HEK293 (cell line): Measurements from ENCODE around the gene THYN1.

Source experiments
- CTCF ChIA-PET: fragments of 350-600 bp; formaldehyde crosslinking; extraction: SDS; loops from one replicate; lab custom pipeline; 2021; ENCODE audit warnings: antibody characterized with exemption; lab: Yijun Ruan, JAX
- POLR2A ChIA-PET: fragments of 300-600 bp; formaldehyde crosslinking; extraction: SDS; loops from one replicate; lab custom pipeline; 2020; ENCODE audit warnings: antibody characterized with exemption, inconsistent platforms; lab: Yijun Ruan, JAX
- H3K27ac ChIP-seq: fragments of 200-500 bp; sonication (Bioruptor generic); 2 replicates; pipeline ENCODE4 v1.5.1; 2014; ENCODE audit warnings: low read depth, low read length, control low read depth, inconsistent platforms; ENCODE audit errors: extremely low read depth
- H3K36me3 ChIP-seq, 2 experiments: fragments of 200-500 bp in 1 of 2; sonication (Bioruptor generic) in 1 of 2; 1 replicate in 1 of 2; 2 replicates in 1 of 2; pipeline ENCODE4 v1.5.1; 2014 to 2017; ENCODE audit warnings: inconsistent platforms in 2 of 2, low read length in 2 of 2; ENCODE audit not compliant: control insufficient read depth in 2 of 2, insufficient read depth in 1 of 2
- H3K4me1 ChIP-seq: fragments of 200-500 bp; sonication (Bioruptor generic); 2 replicates; pipeline ENCODE4 v1.5.1; 2014; ENCODE audit warnings: mild to moderate bottlenecking, low read length, inconsistent platforms; ENCODE audit not compliant: control insufficient read depth, insufficient read depth
- H3K4me3 ChIP-seq: 2 replicates; pipeline ENCODE4 v1.5.1; 2011; ENCODE audit warnings: low read depth, mild to moderate bottlenecking, control low read depth, low read length, moderate library complexity
- H3K9me3 ChIP-seq: fragments of 200-500 bp; sonication (Bioruptor generic); 2 replicates; pipeline ENCODE4 v1.5.1; 2014; ENCODE audit warnings: low read depth, low read length, inconsistent platforms; ENCODE audit not compliant: control insufficient read depth, insufficient read depth
- AEBP2 ChIP-seq: fragments of 450-650 bp; formaldehyde crosslinking; IDR thresholded peaks from 2 replicates; pipeline ENCODE4 v1.5.1; 2016; ENCODE audit warnings: missing biosample characterization, missing genetic modification characterization, borderline replicate concordance
- CTCF ChIP-seq: fragments of 450-650 bp; formaldehyde crosslinking; IDR thresholded peaks from 2 replicates; pipeline ENCODE4 v1.5.1; 2016; ENCODE audit warnings: missing biosample characterization, missing genetic modification characterization
- EGR2 ChIP-seq: fragments of 450-650 bp; formaldehyde crosslinking; IDR thresholded peaks from 2 replicates; pipeline ENCODE4 v1.5.1; 2016; ENCODE audit warnings: low read depth, missing biosample characterization, missing genetic modification characterization
- HOXD13 ChIP-seq: sonication (generic); formaldehyde crosslinking; IDR thresholded peaks from 2 replicates; pipeline ENCODE4 v1.8.0; 2022; ENCODE audit warnings: missing genetic modification reagents, borderline replicate concordance
- MYNN ChIP-seq: fragments of 450-650 bp; formaldehyde crosslinking; IDR thresholded peaks from 2 replicates; pipeline ENCODE4 v1.5.1; 2016; ENCODE audit warnings: missing biosample characterization, missing genetic modification characterization, borderline replicate concordance
- MZF1 ChIP-seq: fragments of 450-650 bp; formaldehyde crosslinking; IDR thresholded peaks from 2 replicates; pipeline ENCODE4 v1.5.1; 2017; ENCODE audit warnings: missing biosample characterization, missing genetic modification characterization, borderline replicate concordance
- SP7 ChIP-seq: fragments of 450-650 bp; formaldehyde crosslinking; IDR thresholded peaks from 2 replicates; pipeline ENCODE4 v1.5.1; 2016; ENCODE audit warnings: missing biosample characterization, missing genetic modification characterization
- ZBTB20 ChIP-seq: fragments of 450-650 bp; formaldehyde crosslinking; IDR thresholded peaks from 2 replicates; pipeline ENCODE4 v1.5.1; 2016; ENCODE audit warnings: missing biosample characterization, missing genetic modification characterization
- ZBTB49 ChIP-seq: fragments of 450-650 bp; formaldehyde crosslinking; IDR thresholded peaks from 2 replicates; pipeline ENCODE4 v1.5.1; 2016; ENCODE audit warnings: missing biosample characterization, missing genetic modification characterization, low read depth
- ZFP3 ChIP-seq: fragments of 450-650 bp; formaldehyde crosslinking; IDR thresholded peaks from 2 replicates; pipeline ENCODE4 v1.5.1; 2016; ENCODE audit warnings: low read depth, missing biosample characterization, missing genetic modification characterization
- ZFP69B ChIP-seq: fragments of 450-650 bp; formaldehyde crosslinking; IDR thresholded peaks from 2 replicates; pipeline ENCODE4 v1.5.1; 2016; ENCODE audit warnings: missing biosample characterization, missing genetic modification characterization
- ZNF184 ChIP-seq: fragments of 450-650 bp; IDR thresholded peaks from 2 replicates; pipeline ENCODE4 v1.5.1; 2018; ENCODE audit warnings: missing biosample characterization, mild to moderate bottlenecking, missing genetic modification characterization
- ZNF223 ChIP-seq: fragments of 450-650 bp; formaldehyde crosslinking; IDR thresholded peaks from 2 replicates; pipeline ENCODE4 v1.5.1; 2016; ENCODE audit warnings: missing biosample characterization, missing genetic modification characterization
- ZNF394 ChIP-seq: fragments of 450-650 bp; formaldehyde crosslinking; IDR thresholded peaks from 2 replicates; pipeline ENCODE4 v1.5.1; 2016; ENCODE audit warnings: missing biosample characterization, missing genetic modification characterization, mild to moderate bottlenecking, moderate library complexity, borderline replicate concordance
- ZNF501 ChIP-seq: fragments of 450-650 bp; formaldehyde crosslinking; IDR thresholded peaks from 2 replicates; pipeline ENCODE4 v1.5.1; 2016; ENCODE audit warnings: missing biosample characterization, missing genetic modification characterization
- ZNF561 ChIP-seq: fragments of 450-650 bp; IDR thresholded peaks from 2 replicates; pipeline ENCODE4 v1.5.1; 2018; ENCODE audit warnings: missing biosample characterization, missing genetic modification characterization, borderline replicate concordance
- ZNF664 ChIP-seq: fragments of 450-650 bp; formaldehyde crosslinking; IDR thresholded peaks from 2 replicates; pipeline ENCODE4 v1.5.1; 2016; ENCODE audit warnings: missing biosample characterization, missing genetic modification characterization
- ZNF704 ChIP-seq: fragments of 450-650 bp; formaldehyde crosslinking; IDR thresholded peaks from 2 replicates; pipeline ENCODE4 v1.5.1; 2016; ENCODE audit warnings: missing biosample characterization, missing genetic modification characterization

The THYN1 gene

GRCh38 chr11:134289167-134289566 lies 36.0 kb upstream of the THYN1 start:
- Histone ChIP-seq H3K36me3 (no peaks in the 10 kb centered on the region), H3K27ac (no peak overlapping the region), H3K9me3 (no peaks in the 10 kb centered on the region), H3K4me3 (no peak overlapping the region), H3K4me1 (no peaks in the 10 kb centered on the region)
- TF ChIP-seq EGR2 (tag by site-specific recombination) = peak; percentile 30; the same call in 1 of the 2 replicates
- no peak for TF ChIP-seq CTCF (tag by site-specific recombination)
- TF ChIP-seq ZNF184 = no peak
- ChIA-PET CTCF (no interaction called here), POLR2A (interaction anchor here (0.6 kb wide), 1 partner anchor 21 kb away, joined by 3 read pairs; no protein-coding TSS in a partner anchor)

GRCh38 chr11:134288486-134288885 lies 35.3 kb upstream of the THYN1 start:
- Histone ChIP-seq H3K27ac (no peak overlapping the region), H3K4me3 (no peak overlapping the region), H3K36me3 (no peaks in the 10 kb centered on the region), H3K9me3 (no peaks in the 10 kb centered on the region), H3K4me1 (no peaks in the 10 kb centered on the region)
- CTCF ChIA-PET = interaction anchor here (0.7 to 2.0 kb wide), 2 partner anchors 15 to 191 kb away, joined by 4 to 6 read pairs; no protein-coding TSS in a partner anchor
- POLR2A ChIA-PET = interaction anchor here (0.8 kb wide), 1 partner anchor 64 kb away, joined by 3 read pairs; the partner anchor contains the start of gene VPS26B
- no peak for TF ChIP-seq ZFP3 (tag by site-specific recombination)
- TF ChIP-seq ZNF223 = no peak
- TF ChIP-seq ZNF561 (tag by site-specific recombination) = no peak
- no peak for TF ChIP-seq MZF1
- TF ChIP-seq ZFP69B (tag by site-specific recombination) = no peak
- no peak for TF ChIP-seq ZNF501 (tag by site-specific recombination)
- no peak for TF ChIP-seq ZNF704
- TF ChIP-seq ZBTB49 (tag by site-specific recombination) = no peak
- TF ChIP-seq MYNN (tag by site-specific recombination) = no peak
- no peak for TF ChIP-seq ZNF664 (tag by site-specific recombination)
- no peak for TF ChIP-seq AEBP2 (tag by site-specific recombination)
- TF ChIP-seq HOXD13 = no peak
- no peak for TF ChIP-seq ZBTB20 (tag by site-specific recombination)
- TF ChIP-seq SP7 (tag by site-specific recombination) = no peak
- no peak for TF ChIP-seq ZNF394
